Measurements from ENCODE around the gene PLXNA4. TPM values are rescaled to one million over a fixed set of nuclear protein-coding genes. Genes with fewer than 3 reads are reported as not detected.

PLXNA4 gene
- total RNA-seq, 1 donor from 2014 or later = 13.6 TPM

DNA sequence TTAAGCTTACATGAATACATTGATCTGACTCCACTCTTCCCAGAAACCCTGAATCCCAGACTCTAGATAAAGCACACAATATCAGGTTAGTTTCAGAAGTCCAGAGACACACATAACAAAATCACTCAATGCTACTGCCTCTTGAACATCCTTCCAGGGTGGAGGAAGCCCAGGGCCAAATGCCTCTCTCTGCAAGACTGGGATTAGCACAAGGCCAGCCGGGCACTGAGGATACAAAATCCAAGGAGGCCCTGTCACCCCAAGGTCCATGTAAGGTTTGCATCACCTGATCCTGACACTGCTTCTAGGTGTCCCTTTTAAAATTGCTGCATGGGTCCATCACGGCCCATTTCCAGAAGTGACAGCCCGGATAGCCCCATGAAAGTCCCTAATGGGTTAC is 2.6 kb upstream of the PLXNA4 start:
- H3K36me3 Mint-ChIP-seq = no peaks in the 10 kb centered on the region
- no peaks in the 10 kb centered on the region for H3K9me3 Mint-ChIP-seq
- peaks cover 60% of the 10 kb centered on the region for H3K27me3 Mint-ChIP-seq
- no peak for DNase-seq (ENCODE audit: extremely low spot score, unreplicated experiment)
- H3K4me1 Mint-ChIP-seq (ENCODE audit: unreplicated experiment) = peaks cover 11% of the 10 kb centered on the region
- TF ChIP-seq, protein P1, sequence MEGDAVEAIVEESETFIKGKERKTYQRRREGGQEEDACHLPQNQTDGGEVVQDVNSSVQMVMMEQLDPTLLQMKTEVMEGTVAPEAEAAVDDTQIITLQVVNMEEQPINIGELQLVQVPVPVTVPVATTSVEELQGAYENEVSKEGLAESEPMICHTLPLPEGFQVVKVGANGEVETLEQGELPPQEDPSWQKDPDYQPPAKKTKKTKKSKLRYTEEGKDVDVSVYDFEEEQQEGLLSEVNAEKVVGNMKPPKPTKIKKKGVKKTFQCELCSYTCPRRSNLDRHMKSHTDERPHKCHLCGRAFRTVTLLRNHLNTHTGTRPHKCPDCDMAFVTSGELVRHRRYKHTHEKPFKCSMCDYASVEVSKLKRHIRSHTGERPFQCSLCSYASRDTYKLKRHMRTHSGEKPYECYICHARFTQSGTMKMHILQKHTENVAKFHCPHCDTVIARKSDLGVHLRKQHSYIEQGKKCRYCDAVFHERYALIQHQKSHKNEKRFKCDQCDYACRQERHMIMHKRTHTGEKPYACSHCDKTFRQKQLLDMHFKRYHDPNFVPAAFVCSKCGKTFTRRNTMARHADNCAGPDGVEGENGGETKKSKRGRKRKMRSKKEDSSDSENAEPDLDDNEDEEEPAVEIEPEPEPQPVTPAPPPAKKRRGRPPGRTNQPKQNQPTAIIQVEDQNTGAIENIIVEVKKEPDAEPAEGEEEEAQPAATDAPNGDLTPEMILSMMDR (conservative IDR thresholded peaks at IDR 0.05) = no peak
- H3K27ac Mint-ChIP-seq = no peak overlapping the region
- peak overlapping the region; percentile 79 for H3K4me3 Mint-ChIP-seq

DNA sequence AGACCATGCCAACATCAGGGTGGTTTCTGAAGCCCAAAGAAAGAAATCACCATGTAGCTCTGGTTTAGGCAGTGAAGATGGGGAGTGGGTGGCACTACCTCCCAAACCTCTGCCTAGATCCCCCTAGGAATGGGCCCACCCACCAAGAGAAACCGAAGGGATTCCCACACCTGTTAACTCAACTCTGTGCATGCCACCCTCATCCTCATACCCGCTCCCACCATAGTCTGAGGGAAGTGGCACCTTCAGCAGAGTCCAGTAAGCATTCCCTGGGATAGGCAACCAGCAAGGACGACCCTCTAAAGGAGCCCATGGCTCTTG is 1.7 kb upstream of the PLXNA4 start:
- H3K27me3 Mint-ChIP-seq = peaks cover 68% of the 10 kb centered on the region
- no peaks in the 10 kb centered on the region for H3K36me3 Mint-ChIP-seq
- TF ChIP-seq, protein P1 (conservative IDR thresholded peaks at IDR 0.05) = no peak
- H3K9me3 Mint-ChIP-seq = no peaks in the 10 kb centered on the region
- no peak overlapping the region for H3K27ac Mint-ChIP-seq
- H3K4me3 Mint-ChIP-seq = peak overlapping the region; percentile 79
- no peak for DNase-seq (ENCODE audit: extremely low spot score, unreplicated experiment)
- peaks cover 18% of the 10 kb centered on the region for H3K4me1 Mint-ChIP-seq (ENCODE audit: unreplicated experiment)

DNA sequence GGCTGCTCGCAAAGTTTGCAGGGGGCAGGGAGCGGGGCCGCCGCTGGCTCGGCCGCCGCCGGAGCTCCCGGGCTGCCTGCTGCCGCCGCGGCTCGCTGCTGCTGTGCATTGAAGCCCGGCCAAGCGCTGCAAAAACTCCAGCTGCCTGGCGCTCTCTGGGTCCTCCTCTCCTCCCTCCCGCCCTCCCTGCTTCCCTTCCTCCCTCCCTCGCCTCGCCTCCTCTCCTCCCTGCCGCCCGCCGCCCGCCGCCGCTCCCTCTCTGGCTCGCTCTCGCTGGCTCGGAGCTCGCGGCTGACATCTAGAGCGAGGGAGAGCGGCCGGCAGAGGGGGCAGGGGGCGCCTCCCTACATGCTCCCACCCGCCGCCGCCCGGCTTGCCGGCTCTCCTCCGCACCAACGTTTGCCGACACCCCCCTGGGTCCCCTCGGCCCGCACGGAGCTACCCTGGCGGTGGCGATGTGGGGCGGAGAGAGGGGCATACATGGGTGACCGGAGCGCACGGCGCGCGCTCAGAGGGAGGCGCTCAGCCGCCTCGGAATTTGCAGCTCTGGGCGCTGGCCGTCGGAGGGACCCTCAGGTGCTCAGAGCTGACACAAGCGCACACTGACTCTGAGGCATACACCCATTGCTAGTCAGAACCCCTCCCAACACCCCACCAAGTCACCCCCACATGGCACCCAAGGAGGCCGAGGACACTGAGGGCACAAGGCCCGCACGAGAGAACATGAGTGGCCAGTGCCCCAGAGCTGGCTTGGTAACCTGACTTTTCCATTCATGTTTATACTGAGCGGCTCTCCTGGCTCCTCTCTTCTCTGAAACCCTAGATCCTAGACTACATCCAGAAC is 1.2 kb upstream of the PLXNA4 start:
- peak; percentile 80 for DNase-seq (ENCODE audit: extremely low spot score, unreplicated experiment)
- H3K4me1 Mint-ChIP-seq (ENCODE audit: unreplicated experiment) = peaks cover 24% of the 10 kb centered on the region
- peak overlapping the region; percentile 79 for H3K4me3 Mint-ChIP-seq
- no peaks in the 10 kb centered on the region for H3K36me3 Mint-ChIP-seq
- TF ChIP-seq, protein P1 (conservative IDR thresholded peaks at IDR 0.05) = peak; percentile 65
- H3K27me3 Mint-ChIP-seq = peaks cover 72% of the 10 kb centered on the region
- no peak overlapping the region for H3K27ac Mint-ChIP-seq
- no peaks in the 10 kb centered on the region for H3K9me3 Mint-ChIP-seq

DNA sequence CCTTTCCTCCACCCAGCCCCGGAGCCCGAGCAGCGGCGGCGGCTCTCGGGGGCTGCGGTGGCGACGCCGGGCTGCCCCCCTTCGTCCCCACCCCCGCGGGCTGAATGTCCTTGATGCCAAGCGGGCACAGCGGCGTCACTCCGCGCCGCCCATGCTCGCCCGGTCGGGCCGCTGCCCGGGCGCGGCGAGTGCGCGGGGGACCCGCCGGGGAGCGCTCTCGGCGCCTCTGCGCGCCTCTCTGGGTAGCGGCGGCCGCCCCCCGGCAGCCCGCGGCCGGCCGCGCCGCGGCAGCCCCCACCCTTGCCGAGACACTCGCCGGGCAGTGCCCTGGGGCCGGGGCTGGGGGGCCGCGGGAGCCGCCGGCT is 433 bp upstream of the PLXNA4 start:
- peak overlapping the region; percentile 86 for H3K4me3 Mint-ChIP-seq
- H3K27ac Mint-ChIP-seq = no peak overlapping the region
- H3K27me3 Mint-ChIP-seq = peaks cover 79% of the 10 kb centered on the region
- TF ChIP-seq, protein P1 (conservative IDR thresholded peaks at IDR 0.05) = no peak
- DNase-seq (ENCODE audit: extremely low spot score, unreplicated experiment) = no peak
- peaks cover 26% of the 10 kb centered on the region for H3K4me1 Mint-ChIP-seq (ENCODE audit: unreplicated experiment)
- H3K9me3 Mint-ChIP-seq = no peaks in the 10 kb centered on the region
- H3K36me3 Mint-ChIP-seq = no peaks in the 10 kb centered on the region

DNA sequence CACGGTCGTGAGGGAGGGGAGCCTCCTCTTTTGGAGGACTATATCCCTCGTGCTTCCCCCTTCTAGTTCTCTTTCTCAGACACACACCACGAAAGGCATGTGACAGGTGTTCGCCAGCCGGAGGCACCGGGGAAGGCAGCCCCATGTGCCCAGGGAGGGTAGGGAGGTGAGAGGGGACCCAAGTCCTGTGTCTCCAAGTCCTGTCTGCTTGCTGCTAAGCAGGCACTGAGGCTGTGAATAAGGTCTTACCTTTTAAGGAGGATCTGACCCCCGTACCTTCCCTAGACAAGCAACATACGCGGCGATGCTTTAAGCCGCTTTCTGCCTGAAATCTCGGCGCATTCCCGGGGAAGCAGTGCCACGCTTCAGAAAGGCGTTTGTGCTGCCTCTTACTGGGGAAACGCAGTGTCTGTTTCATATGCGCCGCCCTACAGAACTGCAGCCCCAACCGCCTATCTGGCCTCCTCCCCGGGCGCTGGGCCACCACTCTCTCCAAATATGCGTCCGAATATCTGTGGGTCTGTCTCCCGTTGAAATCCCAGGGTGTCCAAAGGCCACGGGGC is 770 bp downstream of the PLXNA4 start:
- peak overlapping the region; percentile 86 for H3K4me3 Mint-ChIP-seq
- no peaks in the 10 kb centered on the region for H3K9me3 Mint-ChIP-seq
- no peak for DNase-seq (ENCODE audit: extremely low spot score, unreplicated experiment)
- TF ChIP-seq, protein P1 (conservative IDR thresholded peaks at IDR 0.05) = peak; percentile 26
- H3K36me3 Mint-ChIP-seq = no peaks in the 10 kb centered on the region
- peaks cover 83% of the 10 kb centered on the region for H3K27me3 Mint-ChIP-seq
- no peak overlapping the region for H3K27ac Mint-ChIP-seq
- H3K4me1 Mint-ChIP-seq (ENCODE audit: unreplicated experiment) = peaks cover 26% of the 10 kb centered on the region

Data from type B pancreatic cell (in vitro differentiated cells).